WTC11 (cell line): ENCODE measurements around the gene DAB1. TPM values are rescaled to one million over a fixed set of nuclear protein-coding genes. Genes with fewer than 3 reads are reported as not detected.

Source experiments
- ATAC-seq: fragments of 200-7000 bp; cut with Tn5 transposase; 2 replicates; pipeline ENCODE4 v1.10.0; 2021; ENCODE audit warnings: mild to moderate bottlenecking, moderate library complexity
- CTCF ChIA-PET: fragments of 300-600 bp; sonication (Branson Sonifier 250); formaldehyde crosslinking; loops from one replicate; lab custom pipeline; 2021; ENCODE audit warnings: antibody characterized with exemption; lab: Charles Lee
- POLR2A ChIA-PET: fragments of 350-600 bp; sonication (Branson Sonifier 250); formaldehyde crosslinking; loops from one replicate; lab custom pipeline; 2021; ENCODE audit warnings: antibody characterized with exemption; lab: Charles Lee
- DNase-seq: peaks from one replicate; pipeline ENCODE4 v3.0.0; 2021; ENCODE audit warnings: low spot score
- H3K27ac Mint-ChIP-seq: 2 replicates; pipeline ENCODE4 v1.8.0; 2021; ENCODE audit warnings: mixed read lengths
- H3K27me3 Mint-ChIP-seq: 2 replicates; pipeline ENCODE4 v1.8.0; 2021; ENCODE audit warnings: low read depth, mild to moderate bottlenecking, moderate library complexity, mixed read lengths
- H3K36me3 Mint-ChIP-seq: 2 replicates; pipeline ENCODE4 v1.8.0; 2021; ENCODE audit warnings: mixed read lengths
- H3K4me1 Mint-ChIP-seq: 2 replicates; pipeline ENCODE4 v1.8.0; 2022; ENCODE audit warnings: mixed read lengths
- H3K4me3 Mint-ChIP-seq: 2 replicates; pipeline ENCODE4 v1.8.0; 2021; ENCODE audit warnings: mild to moderate bottlenecking, moderate library complexity, mixed read lengths
- H3K9me3 Mint-ChIP-seq: 2 replicates; pipeline ENCODE4 v1.8.0; 2021; ENCODE audit warnings: mixed read lengths
- AR ChIP-seq: fragments of 250-450 bp; sonication (Bioruptor Pico); IDR thresholded peaks from 2 replicates; pipeline ENCODE4 v1.9.0; 2021; ENCODE audit warnings: mild to moderate bottlenecking
- ATF6 ChIP-seq: sonication (generic); formaldehyde crosslinking; IDR thresholded peaks from 2 replicates; pipeline ENCODE4 v1.8.1; 2023; ENCODE audit warnings: mild to moderate bottlenecking, missing genetic modification reagents
- E2F4 ChIP-seq: sonication (generic); formaldehyde crosslinking; IDR thresholded peaks from 2 replicates; pipeline ENCODE4 v1.8.1; 2022; ENCODE audit warnings: low read depth, mild to moderate bottlenecking, moderate library complexity, missing genetic modification reagents, borderline replicate concordance
- ELF4 ChIP-seq: sonication (generic); formaldehyde crosslinking; IDR thresholded peaks from 2 replicates; pipeline ENCODE4 v1.8.1; 2022; ENCODE audit warnings: low read depth, mild to moderate bottlenecking, moderate library complexity, missing genetic modification reagents
- GTF2I ChIP-seq: fragments of 250-450 bp; sonication (Bioruptor Pico); conservative IDR thresholded peaks from 2 replicates; pipeline ENCODE4 v1.4.0; 2021; ENCODE audit warnings: mild to moderate bottlenecking
- KAT7 ChIP-seq: sonication (generic); formaldehyde crosslinking; IDR thresholded peaks from 2 replicates; pipeline ENCODE4 v1.8.1; 2023; ENCODE audit warnings: missing genetic modification reagents, mild to moderate bottlenecking, borderline replicate concordance
- NR1H2 ChIP-seq: sonication (generic); formaldehyde crosslinking; IDR thresholded peaks from 2 replicates; pipeline ENCODE4 v1.9.0; 2021; ENCODE audit warnings: mild to moderate bottlenecking, moderate library complexity, missing genetic modification reagents
- ZNF121 ChIP-seq: sonication (generic); formaldehyde crosslinking; IDR thresholded peaks from 2 replicates; pipeline ENCODE4 v1.8.0; 2023; ENCODE audit warnings: missing genetic modification reagents
- ZNF232 ChIP-seq: sonication (generic); formaldehyde crosslinking; IDR thresholded peaks from 2 replicates; pipeline ENCODE4 v1.8.0; 2022; ENCODE audit warnings: mild to moderate bottlenecking, missing genetic modification reagents
- ZNF281 ChIP-seq: sonication (generic); formaldehyde crosslinking; IDR thresholded peaks from 2 replicates; pipeline ENCODE4 v1.8.0; 2023; ENCODE audit warnings: mild to moderate bottlenecking, missing genetic modification reagents
- total RNA-seq: library from RNA; stranded (reverse); gene quantifications from 3 replicates; pipeline ENCODE4 v1.2.3, GENCODE V29; 2021
- TF ChIP-seq, protein P1 (sequence below): sonication (generic); formaldehyde crosslinking; conservative IDR thresholded peaks from 2 replicates; pipeline ENCODE4 v1.8.1; 2023; ENCODE audit warnings: mild to moderate bottlenecking, low read depth, missing genetic modification reagents, moderate library complexity

Gene DAB1
- total RNA-seq, 1 experiment from 2014 or later = 10.7 TPM

DNA sequence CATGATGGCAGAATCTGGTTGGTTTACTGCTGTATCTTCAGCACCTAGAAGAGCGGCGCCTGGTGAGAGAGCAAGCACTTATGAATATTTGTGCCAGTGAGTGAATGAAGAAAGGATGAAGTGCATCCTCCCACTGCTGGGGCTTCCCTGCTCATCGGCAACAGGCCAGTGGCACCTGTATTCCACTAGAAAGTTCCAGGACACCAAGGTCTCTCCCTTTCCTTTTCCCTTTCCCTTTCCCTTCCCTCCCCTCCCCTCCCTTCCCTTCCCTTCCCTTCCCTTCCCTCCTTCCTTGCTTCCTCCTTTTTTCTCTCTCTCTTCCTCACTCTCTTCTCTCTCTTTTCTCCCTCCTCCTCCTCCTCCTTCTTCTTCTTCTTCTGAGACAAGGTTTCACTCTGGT lies 86.2 kb downstream of the DAB1 start:
- ChIA-PET POLR2A (no interaction called here), CTCF (no interaction called here)
- H3K27ac Mint-ChIP-seq = no peak overlapping the region
- TF ChIP-seq AR (no peak), ZNF281 (CRISPR knock-in tag) (no peak)
- TF ChIP-seq, protein P1, sequence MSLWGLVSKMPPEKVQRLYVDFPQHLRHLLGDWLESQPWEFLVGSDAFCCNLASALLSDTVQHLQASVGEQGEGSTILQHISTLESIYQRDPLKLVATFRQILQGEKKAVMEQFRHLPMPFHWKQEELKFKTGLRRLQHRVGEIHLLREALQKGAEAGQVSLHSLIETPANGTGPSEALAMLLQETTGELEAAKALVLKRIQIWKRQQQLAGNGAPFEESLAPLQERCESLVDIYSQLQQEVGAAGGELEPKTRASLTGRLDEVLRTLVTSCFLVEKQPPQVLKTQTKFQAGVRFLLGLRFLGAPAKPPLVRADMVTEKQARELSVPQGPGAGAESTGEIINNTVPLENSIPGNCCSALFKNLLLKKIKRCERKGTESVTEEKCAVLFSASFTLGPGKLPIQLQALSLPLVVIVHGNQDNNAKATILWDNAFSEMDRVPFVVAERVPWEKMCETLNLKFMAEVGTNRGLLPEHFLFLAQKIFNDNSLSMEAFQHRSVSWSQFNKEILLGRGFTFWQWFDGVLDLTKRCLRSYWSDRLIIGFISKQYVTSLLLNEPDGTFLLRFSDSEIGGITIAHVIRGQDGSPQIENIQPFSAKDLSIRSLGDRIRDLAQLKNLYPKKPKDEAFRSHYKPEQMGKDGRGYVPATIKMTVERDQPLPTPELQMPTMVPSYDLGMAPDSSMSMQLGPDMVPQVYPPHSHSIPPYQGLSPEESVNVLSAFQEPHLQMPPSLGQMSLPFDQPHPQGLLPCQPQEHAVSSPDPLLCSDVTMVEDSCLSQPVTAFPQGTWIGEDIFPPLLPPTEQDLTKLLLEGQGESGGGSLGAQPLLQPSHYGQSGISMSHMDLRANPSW (CRISPR knock-in tag) = no peak
- H3K4me1 Mint-ChIP-seq = peaks cover 28% of the 10 kb centered on the region
- H3K27me3 Mint-ChIP-seq = no peaks in the 10 kb centered on the region
- DNase-seq (no peak), ATAC-seq (no peak)
- H3K9me3 Mint-ChIP-seq = no peaks in the 10 kb centered on the region; the same call in 1 of the 2 replicates
- H3K36me3 Mint-ChIP-seq = no peaks in the 10 kb centered on the region
- no peak overlapping the region for H3K4me3 Mint-ChIP-seq

GRCh38 chr1:57336793-57337192 lies 87.1 kb downstream of the DAB1 start:
- no peaks in the 10 kb centered on the region for H3K36me3 Mint-ChIP-seq
- ChIA-PET POLR2A (no interaction called here), CTCF (interaction anchor here (0.6 to 1.1 kb wide), 3 partner anchors 10 to 87 kb away, joined by 3 read pairs; partner anchors contain the start of gene DAB1)
- H3K4me3 Mint-ChIP-seq = no peak overlapping the region
- DNase-seq (no peak), ATAC-seq (peak; percentile 95)
- H3K4me1 Mint-ChIP-seq = peaks cover 22% of the 10 kb centered on the region
- no peak overlapping the region for H3K27ac Mint-ChIP-seq
- H3K9me3 Mint-ChIP-seq = peaks cover under 1% of the 10 kb centered on the region; the same call in 1 of the 2 replicates
- H3K27me3 Mint-ChIP-seq = no peaks in the 10 kb centered on the region
- no peak for TF ChIP-seq ELF4
- no peak for TF ChIP-seq KAT7 (CRISPR knock-in tag)
- no peak for TF ChIP-seq ATF6 (CRISPR knock-in tag)
- TF ChIP-seq ZNF121 (CRISPR knock-in tag) = no peak
- no peak for TF ChIP-seq NR1H2 (CRISPR knock-in tag)
- no peak for TF ChIP-seq E2F4

DNA sequence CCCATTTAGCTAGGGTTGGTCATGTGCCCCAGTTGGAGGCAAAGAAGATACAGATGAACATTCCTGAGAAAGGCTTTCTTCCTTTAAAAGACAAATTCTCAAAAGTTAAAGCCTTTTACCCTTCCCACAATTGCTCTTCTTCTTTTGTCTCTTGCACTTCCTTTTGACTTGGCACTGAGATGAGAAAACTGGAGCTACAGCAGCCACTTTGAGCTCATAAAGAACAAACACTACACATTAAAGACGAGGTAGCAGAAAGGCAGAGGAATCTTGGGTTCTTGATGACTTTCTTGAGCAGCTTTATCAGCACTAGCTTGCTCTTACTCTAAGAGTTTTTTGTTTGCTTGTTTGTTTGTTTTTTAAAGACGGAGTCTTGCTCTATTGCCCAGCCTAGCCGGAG lies 92.2 kb downstream of the DAB1 start:
- TF ChIP-seq GTF2I (CRISPR knock-in tag) = 0 out of 2 replicates have a peak, but pooled peaks have one; percentile 61
- TF ChIP-seq ZNF232 (CRISPR knock-in tag) = no peak
- ChIA-PET POLR2A (no interaction called here), CTCF (no interaction called here)
- Mint-ChIP-seq H3K36me3 (no peaks in the 10 kb centered on the region), H3K27me3 (no peaks in the 10 kb centered on the region; the same call in 1 of the 2 replicates), H3K27ac (no peak overlapping the region), H3K4me1 (peaks cover 21% of the 10 kb centered on the region), H3K9me3 (peaks cover 4% of the 10 kb centered on the region; the same call in 1 of the 2 replicates), H3K4me3 (no peak overlapping the region)
- DNase-seq (no peak), ATAC-seq (no peak)
